Fibroblast of skin of back (primary cell): ENCODE measurements around the gene NKD1. TPM values are rescaled to one million over a fixed set of nuclear protein-coding genes. Genes with fewer than 3 reads are reported as not detected.
"Not testable (repeated sequence)": the region's sequence is repeated elsewhere in the genome, so short reads cannot be mapped to it uniquely, and the experiment has no call there.

Source experiments
- DNase-seq: peaks from one replicate; pipeline ENCODE4 v3.0.0-alpha.2; 2013
- polyA plus RNA-seq, 2 experiments: library from polyadenylated mRNA; unstranded; fragments of 120-200 nt; gene quantifications; one replicate each; pipeline ENCODE4 v1.2.1, GENCODE V29; 2013; ENCODE audit not compliant: insufficient read length in 2 of 2

Gene NKD1, protein sequence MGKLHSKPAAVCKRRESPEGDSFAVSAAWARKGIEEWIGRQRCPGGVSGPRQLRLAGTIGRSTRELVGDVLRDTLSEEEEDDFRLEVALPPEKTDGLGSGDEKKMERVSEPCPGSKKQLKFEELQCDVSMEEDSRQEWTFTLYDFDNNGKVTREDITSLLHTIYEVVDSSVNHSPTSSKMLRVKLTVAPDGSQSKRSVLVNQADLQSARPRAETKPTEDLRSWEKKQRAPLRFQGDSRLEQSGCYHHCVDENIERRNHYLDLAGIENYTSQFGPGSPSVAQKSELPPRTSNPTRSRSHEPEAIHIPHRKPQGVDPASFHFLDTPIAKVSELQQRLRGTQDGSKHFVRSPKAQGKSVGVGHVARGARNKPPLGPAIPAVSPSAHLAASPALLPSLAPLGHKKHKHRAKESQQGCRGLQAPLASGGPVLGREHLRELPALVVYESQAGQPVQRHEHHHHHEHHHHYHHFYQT
- polyA plus RNA-seq (2013, experiment 1 of 2; ENCODE audit: insufficient read length), result 0.12 TPM
- polyA plus RNA-seq (2013, experiment 2 of 2; ENCODE audit: insufficient read length), result 0.72 TPM

DNA sequence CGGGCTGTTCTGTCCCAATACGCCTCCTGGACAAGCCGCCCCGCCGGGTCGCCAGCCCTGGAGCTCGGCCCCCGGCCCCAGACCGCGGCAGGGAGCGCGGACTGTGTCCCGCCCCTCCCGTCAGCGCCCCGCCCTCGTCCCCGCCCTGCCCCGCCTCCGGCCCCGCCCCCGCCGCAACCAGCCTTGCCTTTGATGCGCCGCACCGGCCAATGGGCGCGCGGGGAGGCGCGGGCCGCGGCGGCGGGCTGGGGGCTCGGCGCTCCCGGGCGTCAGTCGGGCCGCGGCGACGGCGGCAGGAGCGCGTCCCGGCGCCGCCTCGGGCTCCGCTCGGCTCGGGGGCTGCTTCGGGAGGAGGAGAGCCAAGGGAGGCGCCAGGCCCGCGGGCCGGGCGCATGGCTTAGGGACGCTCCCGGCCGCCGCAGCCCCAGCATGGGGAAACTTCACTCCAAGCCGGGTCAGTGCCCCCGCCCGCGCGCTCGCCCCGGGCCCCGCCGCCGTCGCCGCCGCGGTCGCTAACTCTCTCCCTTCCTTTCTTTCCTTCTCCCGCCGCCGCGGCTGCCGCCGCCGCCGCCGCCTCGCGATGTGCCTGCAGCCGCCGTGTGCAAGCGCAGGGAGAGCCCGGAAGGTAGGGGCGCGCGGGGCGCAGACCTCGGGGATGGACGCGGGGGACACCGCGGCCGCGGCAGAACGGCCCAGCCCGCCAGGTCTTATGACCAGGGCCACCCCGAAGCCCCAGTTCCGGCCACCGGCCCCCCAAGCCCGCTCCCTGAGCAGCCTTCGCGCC is at the start of gene NKD1:
NKD1 (plus strand) TSS at position 272 of the 784 bp plus-strand sequence; CDS start at position 430, 158 bp downstream.
- peak; percentile 44 for DNase-seq

DNA sequence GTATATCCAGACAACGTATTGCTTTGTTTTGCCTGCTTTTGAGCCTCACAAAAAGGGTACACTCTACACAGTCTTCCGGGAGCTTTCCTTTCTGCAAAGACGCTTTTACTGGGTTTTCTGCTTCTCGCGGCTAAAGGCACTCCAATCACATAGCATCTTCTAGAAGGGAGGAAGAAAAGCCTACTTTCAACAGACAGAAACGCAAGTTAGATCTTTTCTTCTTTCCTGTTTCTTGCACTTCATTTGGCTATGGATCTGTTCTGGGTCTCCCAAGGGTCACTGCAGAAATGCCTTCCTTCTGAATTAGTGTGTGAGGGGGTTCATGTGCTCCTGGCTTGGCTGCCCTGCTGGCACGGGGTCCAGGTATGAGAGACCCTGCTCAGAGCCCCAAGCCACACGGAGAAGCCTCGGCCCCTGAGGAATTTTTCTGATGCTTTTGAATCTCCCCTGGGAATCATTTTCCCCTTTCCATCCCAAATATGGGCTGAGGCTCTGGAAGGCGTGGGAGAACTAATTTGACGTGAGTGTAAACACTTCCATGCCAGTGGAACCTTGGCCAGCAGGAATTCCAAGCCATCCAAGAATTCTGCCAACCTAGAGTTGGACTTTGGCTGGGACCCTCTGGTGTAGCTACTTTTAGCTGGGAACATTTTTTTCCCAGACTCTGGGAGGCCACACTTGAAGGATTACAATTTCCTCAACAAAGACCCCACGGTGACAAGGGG is 49.6 kb upstream of the NKD1 start:
- peak; percentile 62 for DNase-seq

DNA sequence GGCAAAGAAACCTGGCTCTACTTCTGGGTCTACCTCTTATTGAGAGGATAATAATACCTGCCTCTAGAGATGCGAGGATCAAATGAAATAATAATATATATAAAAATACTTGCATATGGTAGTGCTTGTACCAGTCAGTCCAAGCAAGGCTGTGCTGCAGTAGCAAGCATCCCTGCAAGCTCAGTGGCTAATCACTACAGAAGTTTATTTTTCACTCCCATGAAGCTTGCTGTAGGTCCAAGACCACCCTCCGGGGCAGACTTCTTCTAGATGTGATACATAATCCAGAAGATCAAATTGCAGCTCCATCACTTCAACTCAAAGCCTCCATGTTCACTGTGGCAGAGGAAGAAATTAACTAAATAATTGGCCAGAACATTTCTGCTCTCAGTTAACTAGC is 48.9 kb upstream of the NKD1 start:
- DNase-seq, result no peak

DNA sequence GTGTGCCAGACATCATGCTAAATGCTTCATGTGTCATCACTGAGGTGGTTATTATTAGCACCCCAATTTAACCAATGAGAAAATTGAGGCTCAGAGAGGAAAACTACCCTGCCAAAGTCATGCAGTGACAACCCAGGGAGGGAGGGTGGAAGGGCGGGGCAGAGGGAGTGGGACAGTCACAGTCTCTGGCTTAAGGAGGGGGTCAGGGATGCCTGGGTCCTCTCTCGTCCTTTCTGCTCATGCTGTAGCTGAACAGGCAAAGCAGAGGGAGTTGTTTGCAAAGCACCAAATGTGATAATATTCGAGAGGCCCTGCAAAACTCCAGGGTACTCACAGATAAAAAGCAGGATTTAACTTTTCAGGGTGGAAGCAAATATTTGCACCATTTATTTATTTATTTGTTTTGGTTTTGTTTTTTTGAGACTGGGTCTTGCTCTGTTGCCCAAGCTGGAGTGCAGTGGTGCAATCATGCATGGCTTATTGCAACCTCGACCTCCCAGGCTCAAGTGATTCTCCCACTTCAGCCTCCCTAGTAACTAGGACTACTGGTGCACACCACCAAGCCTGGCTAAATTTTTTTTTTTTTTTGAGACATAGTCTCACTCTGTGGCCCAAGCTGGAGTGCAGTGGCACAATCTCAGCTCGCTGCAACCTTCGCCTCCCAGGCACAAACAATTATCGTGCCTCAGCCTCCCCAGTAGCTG is 47.9 kb upstream of the NKD1 start:
- DNase-seq, result no peak

DNA sequence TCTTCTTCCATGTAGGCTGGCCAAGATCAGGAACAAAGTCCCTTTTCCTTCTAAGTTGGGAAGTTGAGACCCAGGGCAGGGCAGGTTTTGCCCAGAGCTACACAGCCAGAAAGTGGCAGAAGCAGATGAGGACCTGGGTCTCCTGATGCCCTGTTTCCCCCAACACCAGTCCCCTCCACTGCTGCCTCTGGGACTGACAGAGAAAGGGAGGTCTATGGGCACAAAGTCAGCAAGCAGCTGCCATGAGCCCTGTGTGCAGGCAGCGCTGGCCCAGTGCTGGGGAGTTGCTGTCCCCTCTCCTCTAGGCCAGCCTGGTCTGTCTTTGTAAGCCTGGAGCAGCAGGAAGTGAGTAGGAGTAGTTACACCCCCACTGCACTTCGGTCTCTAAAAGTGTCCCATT is 46.9 kb upstream of the NKD1 start:
- no peak for DNase-seq

DNA sequence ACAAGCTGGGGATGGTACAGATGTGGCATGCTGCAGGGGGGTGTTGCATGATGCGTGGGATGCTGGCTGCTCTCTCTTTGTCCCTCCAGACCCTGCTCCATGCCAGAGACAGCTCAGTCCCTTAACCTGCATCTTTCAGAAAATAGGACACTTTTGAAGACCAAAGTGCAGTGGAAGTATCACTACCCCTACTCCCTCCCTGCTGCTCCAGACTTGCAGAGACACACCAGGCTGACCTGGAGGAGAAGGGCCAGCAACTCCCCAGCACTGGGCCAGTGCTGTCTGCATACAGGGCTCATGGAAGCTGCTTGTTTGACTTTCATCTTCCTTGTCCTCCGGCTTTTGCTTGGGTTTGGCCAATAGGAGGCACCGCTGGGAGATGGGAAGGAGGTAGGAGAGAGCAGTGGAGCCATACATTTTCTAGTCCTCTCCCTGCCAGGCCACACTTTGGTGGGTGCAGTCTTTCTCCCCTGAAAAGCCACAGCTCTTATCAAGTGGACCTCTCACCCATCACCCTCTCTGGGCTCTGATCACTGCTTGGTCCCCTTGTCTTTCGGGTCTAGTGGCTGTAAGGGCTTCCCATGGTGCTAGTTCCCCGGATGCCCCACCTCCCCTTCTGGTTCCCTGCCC is 46.1 kb upstream of the NKD1 start:
- no peak for DNase-seq

DNA sequence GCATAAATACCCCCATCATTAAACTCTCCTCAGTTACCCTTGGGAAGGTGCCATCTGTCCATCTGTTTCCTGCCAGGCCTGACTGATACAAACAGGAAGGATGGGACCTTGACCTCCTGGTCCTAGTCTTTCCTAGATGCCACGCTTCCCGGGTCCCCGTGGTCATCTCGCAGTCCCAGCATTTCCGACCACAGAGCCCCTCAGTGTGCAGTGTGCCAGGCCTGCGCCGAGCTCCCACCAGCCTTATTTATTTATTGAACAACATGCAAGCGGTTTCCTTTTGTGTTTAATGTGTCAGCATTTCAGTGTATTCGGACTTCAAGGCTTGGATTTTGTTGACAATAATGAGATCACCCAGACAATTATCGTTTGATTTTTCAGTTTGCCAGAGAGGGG is 45.6 kb upstream of the NKD1 start:
- no peak for DNase-seq

DNA sequence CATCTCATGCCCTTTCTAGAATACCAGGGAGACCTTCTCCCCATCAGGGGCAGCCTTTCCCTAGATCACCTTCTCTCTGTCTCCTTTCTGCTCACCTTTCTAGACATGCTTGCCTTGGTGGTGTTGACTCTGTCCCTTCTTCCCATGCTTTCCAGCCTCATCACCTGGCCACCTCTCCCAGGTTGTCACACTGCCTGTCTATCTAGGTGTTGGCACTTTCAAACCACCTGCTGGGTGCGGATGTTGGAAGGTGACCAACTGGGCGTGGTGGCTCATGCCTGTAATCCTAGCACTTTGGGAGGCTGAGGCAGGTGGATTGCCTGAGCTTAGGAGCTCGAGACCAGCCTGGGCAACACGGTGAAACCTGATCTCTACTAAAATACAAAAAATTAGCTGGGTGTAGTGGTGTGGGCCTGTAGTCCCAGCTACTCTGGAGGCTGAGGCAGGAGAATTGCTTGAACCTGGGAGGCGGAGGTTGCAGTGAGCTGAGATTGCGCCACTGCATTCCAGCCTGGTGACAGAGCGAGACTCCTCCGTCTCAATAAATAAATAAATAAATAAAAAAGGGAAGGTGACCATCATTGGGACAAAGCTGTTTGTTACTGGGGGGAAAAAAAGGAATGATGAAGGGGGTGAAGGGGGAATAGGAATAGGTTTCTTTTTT is 44.2 kb upstream of the NKD1 start:
- DNase-seq, result not testable (repeated sequence)

DNA sequence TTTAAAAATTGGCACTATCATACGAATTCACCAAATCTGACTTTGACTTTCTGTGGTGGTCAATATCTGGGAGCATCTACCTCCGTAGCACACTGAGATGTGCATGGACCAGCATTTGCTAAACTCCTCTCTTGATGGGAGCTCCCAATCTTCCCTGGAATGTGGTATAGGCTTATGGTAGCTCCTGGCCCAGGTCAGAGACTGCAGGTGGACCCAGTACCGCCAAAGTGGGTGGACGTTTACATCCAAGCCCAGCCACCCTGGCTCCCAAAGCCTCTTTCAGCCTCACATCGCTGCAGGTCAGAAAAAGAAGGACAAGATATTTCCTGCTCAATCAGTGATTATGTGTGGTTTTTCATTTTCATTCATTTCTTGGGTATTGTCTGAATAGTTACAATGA is 43.1 kb upstream of the NKD1 start:
- DNase-seq, result no peak

DNA sequence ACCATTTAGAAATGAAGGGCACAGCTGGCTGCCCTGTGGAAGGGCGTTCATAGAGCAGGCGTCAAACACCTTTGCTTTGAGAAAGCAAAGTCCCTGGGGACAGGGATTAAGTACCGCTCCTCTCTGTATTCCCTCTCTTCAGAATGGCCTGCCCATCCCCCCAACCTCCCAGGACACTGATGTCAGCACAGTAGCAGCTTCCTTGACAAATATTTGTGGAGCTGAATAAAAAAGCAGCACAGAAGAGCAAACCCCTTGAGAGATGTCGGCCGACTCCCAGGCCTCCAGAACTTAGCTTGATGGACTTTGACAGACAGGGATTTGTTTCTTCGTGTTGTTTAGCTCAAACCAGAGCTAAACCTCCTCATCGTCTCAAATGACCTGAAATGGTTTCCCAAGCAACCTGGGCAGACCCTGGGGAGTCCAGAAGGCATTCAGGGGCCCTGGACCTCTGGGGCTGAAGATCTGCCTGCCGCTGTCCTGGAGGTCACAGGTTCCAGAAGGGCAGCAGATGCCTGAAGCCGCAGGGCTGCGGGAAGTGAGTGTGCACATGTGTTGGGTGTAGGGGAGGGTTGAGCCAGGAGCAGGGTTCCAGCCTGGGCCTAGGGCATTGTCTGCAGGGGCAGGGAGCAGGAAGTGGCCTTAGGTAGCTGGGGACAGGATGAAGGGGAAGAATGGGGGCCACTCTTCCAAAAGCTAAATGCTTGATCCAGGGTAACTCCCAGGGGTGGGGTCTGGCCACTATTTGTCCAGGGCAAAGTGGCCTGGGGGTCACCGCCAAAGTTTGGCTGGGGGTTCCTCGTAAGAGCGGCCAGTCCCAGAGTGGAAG is 42.3 kb upstream of the NKD1 start:
- DNase-seq, result peak; percentile 39

DNA sequence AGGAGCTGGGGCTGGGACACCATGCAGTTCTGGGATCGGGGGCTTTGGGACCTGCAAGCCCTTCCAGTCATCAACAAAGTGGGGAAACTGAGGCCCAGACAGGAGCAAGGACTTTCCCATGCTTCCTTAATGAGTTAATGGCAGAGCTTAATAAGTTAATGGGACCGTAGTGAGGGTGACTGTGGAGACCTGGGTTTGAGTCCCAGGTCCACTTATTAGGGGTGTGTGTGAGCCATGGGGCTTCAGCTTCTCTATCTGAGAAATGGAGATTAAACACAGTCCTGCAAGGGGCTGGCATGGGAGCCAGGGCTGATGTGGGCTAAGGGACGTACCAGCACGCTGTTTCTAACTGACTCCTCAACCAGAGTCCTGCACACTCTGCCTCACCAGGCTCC is 41.7 kb upstream of the NKD1 start:
- no peak for DNase-seq

DNA sequence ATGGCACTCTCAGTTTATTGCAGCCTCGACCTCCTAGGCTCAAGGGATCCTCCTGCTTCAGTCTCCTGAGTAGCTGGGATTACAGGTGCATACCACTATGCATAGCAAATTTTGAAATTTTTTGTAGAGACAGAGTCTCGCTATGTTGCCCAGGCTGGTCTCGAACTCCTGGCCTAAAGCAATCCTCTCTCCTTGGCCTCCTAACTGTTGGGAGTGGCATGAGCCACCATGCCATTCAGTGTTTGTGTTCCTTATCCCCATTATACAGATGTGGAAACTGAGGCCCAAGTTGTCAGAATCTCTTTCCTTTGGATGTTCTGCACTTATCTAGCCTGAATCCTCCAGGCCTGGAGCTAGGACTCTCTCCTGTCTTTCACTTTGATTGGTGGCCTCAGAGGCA is 40.8 kb upstream of the NKD1 start:
- no peak for DNase-seq

DNA sequence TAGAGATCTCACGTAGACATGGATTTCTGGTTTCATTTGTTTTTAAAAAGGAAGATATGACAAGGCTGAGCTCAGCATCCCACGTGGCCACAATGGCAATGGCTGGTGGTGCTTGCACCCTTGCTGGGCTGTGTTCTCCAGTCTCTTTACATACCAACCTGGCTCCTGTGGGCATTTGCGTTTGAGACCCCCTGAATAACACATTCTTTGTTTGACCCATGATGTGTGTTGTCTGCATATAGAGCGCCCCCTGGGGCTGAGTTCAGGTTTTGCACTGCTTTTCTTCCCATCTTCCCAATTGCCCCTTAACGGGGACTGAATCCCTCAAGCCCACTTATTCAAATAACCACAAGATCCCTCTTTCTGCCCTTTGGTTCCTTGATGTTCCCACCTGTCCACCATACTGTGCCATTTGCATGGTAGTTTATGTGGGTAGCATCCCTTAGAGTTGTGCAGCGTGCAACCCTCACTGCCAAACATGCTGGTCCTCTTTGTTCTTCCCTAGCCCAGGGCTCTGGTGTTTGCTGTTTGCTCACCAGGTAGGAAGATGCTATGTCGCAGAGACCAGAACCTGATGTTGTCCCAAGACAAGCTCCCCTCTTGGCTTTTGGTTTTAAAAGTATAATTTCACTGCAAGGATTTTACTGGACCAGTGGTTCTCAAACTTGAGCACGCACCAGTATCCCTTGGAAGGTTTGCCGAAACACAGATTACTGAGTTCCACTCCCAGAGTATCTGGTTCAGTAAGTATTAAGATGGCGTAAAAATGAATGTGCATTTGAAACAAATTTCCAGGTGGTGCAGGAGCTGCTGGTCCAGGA is 38.5 kb upstream of the NKD1 start:
- DNase-seq, result peak; percentile 7

DNA sequence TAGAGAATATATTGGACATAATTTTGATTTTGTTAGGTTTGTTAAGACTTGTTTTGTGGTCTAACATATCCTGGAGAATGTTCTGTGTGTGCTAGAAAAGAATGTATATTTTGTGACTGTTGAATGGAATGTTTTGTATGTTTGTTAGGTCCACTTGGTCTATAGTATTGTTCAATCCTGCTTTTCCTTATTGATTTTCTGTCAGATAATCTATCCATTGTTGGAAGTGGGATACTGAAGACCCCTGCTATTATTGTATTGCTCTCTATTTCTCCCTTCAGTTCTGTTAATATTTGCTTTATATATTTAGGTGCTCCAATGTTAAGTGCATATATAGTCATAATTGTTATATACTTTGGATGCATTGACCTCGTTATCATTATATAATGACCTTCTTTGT is 33.0 kb upstream of the NKD1 start:
- DNase-seq, result no peak

DNA sequence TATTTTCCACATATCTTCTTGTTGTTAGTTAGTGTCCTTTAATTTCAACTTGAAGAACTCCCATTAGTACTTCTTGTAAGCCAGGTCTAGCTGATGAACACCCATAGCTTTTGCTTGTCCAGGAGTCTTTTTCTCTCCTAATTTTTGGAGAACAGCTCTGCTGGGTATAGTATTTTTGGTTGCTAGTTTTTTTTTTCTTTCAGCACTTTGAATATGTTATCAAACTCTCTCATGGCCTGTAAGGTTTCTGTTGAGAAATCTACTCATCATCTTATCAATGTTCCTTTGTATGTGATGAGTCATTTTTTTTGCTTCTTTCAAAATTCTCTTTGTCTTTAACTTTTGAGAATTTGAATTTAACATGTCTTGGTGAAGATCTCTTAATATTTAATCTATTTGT is 31.8 kb upstream of the NKD1 start:
- DNase-seq, result no peak

DNA sequence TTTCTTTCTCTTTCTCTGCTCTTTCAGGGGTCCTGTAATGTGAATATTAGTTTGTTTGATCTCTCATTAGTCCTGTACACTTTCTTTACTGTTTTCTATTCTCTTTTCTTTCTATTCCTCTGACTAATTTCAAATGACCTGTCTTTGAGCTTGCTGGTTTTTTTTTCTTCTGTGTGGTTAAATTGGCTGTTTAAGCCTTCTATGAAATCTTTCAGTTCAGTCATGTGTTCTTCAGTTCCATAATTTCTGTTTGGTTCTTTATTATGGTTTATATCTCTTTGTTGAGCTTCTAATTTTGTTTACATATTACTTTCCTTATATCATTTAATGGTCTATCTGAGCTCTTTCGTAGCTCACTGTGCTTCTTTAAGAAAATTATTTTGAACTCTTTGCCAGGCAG is 31.3 kb upstream of the NKD1 start:
- DNase-seq, result no peak

DNA sequence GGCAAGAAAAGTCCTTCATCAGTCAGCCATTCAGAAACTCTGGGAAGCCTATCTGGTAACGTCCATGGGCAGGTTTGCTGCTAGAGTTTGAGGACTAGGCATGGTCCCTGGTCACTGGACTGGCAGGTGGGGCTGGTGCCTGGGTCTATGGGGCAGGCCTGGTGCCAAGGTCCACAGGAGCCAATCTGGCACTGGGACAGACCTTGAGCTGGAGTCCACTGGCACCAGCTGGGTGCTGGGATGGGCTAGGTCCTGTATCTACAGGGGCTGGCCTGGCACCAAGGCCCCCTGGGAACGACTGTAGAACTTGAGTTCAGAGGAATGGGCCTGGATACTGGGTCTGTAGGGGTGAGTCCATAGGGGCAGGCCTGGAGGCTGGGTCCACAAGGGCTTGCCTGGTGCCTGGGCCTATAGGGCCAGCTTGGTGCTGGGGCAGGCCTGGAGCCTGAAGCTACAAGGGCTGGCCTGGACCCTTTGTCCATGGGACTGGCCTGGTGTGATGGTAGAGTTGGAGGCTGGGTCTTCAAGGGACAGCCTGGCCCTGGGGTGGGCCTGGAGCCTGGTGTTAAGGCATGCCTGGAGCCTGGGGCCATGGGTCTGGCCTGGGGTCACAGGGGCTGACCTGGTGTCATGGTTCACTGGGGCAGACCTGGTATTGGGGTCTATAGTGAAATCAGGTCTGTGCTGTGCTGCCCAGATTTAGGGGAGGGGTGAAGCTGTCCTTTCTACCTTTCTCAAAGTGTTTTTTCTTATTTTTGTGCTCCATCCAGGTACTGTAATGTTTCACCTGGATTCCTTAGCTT is 30.5 kb upstream of the NKD1 start:
- no peak for DNase-seq

DNA sequence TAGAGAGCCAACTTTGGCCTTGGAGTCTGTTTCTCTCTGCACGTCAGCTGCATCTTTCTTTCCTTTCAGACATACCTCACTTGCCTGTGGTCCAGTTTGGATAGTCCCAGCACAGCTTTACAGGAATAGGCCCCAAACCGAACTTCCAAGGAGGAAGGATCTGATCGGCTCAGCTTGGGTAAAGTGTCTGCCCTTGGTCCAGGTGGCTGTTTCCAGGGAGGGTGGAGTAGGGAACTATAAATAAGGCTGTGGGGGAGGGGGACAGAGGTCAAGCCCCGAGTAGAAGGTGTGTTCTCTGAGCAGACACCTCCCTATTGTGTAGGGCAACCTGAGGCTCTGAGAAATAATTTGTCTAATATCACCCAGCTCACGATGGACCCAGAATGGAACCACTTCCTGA is 29.2 kb upstream of the NKD1 start:
- DNase-seq, result no peak

DNA sequence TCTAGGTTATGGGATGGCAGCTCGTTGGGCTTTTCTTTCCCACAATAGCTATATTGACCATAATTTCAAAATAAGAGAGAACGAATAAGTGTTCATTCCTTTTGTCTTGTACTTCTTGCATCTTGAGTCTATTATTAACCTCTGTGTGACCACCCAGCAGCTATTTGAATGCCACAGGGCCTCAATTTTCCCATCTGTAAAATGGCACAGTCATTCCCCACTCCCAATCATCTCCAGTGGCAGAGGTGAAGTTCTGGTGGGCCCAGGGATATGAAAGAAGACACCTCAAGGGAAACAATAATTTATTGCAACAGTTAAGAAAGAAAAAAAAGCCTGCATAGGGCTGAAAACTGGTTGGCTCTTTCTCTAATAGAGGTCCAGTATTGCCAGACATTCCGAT is 28.6 kb upstream of the NKD1 start:
- no peak for DNase-seq
